Upper lobe of left lung (tissue), 4 donors: Measurements from ENCODE around the gene ST3GAL2.

ENCODE experiments used
- POLR2AphosphoS5 ChIP-seq, 2 donors: sonication (generic); formaldehyde crosslinking; IDR thresholded peaks; one replicate each; pipeline ENCODE4 v1.5.1; 2017; ENCODE audit warnings: antibody characterized with exemption in 2 of 2
- TF ChIP-seq, protein P1 (sequence below), 6 experiments: fragments of 450-650 bp in 4 of 6; fragments of 200-600 bp in 2 of 6; sonication (generic) in 2 of 6; IDR thresholded peaks; one replicate each; pipeline ENCODE4 v1.5.1; 2016 to 2019; ENCODE audit warnings: antibody characterized with exemption in 6 of 6

DNA sequence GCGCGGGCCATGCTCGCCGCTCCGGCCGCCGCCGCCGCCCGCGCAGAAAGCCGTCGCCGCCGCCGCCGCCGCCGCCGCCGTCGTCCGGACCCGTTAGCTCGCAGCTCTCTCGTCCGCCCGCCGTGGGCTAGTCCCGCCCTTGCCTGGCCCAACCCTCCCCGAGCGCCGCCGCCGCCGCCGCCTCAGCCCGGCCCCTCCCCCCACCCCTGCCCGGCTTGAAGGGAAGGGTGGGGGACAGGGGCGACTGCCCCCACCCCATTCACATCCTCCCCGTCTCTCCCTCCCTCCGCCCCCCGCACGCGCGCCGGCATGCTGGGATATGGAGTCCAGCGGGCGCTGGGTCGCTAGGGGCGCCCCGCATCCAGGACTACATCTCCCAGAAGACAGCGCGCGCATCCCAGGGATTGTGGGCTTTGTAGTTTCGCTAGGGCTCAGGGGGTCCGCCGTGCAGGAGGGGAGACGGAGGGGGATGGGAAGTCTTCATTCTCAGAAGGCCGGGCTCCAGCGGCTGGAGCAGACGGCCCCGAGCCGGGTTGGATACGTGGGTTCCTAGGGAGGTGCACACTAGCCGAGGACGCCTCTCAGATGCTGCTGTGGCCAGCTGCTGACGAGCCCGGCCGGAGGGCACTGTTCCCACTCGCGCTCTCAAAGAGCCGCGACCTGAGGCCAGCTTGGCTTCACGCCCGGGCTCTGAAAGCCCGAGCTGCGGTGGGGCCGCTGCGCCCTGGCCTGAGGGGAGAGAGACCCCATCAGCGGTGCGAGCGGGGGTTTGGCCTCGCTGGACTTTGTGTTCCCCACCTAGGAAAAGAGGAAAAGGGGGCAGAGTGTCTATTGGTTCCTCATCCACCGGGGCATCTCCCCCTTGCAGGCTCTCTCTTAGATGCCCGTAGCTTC, at the start of gene ST3GAL2:
- peak in 1 of 2 donors; percentile 61 for TF ChIP-seq POLR2AphosphoS5 (IDR thresholded peaks at IDR 0.05)
- TF ChIP-seq, protein P1, sequence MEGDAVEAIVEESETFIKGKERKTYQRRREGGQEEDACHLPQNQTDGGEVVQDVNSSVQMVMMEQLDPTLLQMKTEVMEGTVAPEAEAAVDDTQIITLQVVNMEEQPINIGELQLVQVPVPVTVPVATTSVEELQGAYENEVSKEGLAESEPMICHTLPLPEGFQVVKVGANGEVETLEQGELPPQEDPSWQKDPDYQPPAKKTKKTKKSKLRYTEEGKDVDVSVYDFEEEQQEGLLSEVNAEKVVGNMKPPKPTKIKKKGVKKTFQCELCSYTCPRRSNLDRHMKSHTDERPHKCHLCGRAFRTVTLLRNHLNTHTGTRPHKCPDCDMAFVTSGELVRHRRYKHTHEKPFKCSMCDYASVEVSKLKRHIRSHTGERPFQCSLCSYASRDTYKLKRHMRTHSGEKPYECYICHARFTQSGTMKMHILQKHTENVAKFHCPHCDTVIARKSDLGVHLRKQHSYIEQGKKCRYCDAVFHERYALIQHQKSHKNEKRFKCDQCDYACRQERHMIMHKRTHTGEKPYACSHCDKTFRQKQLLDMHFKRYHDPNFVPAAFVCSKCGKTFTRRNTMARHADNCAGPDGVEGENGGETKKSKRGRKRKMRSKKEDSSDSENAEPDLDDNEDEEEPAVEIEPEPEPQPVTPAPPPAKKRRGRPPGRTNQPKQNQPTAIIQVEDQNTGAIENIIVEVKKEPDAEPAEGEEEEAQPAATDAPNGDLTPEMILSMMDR (IDR thresholded peaks at IDR 0.05) = peak in 3 of 6 experiments; percentile 8 to 31 (median 18)
